Measurements from ENCODE around the gene SUSD6.

SUSD6 gene

DNA sequence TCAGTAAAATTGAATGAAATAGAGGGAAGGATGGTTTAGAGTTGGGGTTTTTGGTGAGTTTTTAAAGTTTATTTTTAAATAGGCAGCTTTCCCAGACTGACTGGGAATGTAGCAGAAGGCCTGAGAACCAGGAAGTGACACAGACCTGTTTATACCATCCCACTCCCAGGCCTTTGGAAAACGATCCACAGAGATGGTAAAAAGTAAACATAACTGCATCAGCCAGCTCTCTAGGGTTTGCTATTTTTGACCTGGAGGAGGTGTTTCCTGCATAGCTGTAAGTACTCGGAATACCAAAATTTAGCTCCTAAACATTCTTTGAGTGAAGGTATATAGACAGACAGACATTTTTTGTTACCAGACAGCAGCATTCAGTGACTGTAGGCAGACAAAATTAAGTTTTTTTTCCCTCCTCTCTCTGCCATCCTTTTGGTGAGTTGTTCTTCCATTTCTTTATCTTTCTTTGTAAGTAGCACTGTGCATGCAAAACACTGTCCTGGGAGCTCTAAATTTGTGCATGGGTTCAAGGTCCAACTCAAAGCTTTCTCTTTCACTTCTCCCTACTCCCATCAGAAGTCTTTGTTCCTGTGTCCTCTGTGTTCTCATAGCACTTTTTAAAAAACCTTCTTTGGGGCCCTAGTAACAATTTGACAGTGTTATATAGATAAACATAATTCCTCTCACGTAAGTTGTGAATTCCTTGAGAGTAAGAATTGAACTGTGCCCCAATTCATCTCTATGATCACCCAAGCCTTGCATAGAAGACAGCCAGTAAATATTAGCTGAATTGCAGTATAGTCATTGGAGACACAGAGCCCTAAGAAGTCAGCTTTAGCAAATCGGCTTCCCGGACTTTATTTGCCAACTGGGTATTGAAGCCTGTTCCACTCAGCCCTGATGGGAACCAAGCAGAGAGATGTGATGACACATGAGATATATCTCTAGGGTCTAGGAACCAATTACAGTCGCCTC lies 37.4 kb downstream of the SUSD6 start:
- peak; percentile 72 for DNase-seq (ENCODE audit: low read depth)

- DNase-seq (ENCODE audit: low read depth): peak; percentile 36
Observed at GRCh38 chr14:69650948-69651369, 39.6 kb downstream of the SUSD6 start.

GRCh38 chr14:69651664-69652063 lies 40.3 kb downstream of the SUSD6 start:
- peak; percentile 19 for DNase-seq (ENCODE audit: low read depth)

- DNase-seq (ENCODE audit: low read depth): peak; percentile 30
Observed at GRCh38 chr14:69652942-69653684, 41.7 kb downstream of the SUSD6 start.

DNA sequence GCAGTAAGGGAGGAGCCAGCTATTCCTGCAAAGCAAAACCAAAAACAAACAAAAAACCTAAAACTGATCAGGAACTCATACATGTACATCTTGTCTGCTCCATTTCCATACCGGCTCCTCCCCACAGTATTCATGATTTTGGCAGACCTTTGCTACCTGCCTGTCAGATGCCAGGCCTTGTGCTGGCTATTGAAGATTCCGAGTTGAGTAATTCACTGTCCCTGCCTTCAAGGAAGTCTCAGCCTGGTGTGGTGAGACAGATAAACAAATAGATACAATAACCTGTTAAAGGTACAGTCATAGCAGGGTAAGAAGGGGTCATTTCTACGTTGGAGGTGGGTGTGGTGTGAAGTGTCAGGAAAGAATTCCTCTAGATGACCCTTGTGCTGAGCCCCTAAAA lies 42.7 kb downstream of the SUSD6 start:
- no peak for DNase-seq (ENCODE audit: low read depth)

GRCh38 chr14:69657950-69658355 lies 46.6 kb downstream of the SUSD6 start:
- no peak for DNase-seq (ENCODE audit: low read depth)

GRCh38 chr14:69658664-69659261 lies 47.4 kb downstream of the SUSD6 start:
- no peak for DNase-seq (ENCODE audit: low read depth)

GRCh38 chr14:69660344-69661193 lies 49.2 kb downstream of the SUSD6 start:
- DNase-seq (ENCODE audit: low read depth): no peak

- no peak for DNase-seq (ENCODE audit: low read depth)
Observed at GRCh38 chr14:69661194-69661537, 49.8 kb downstream of the SUSD6 start.

GRCh38 chr14:69662636-69663299 lies 51.4 kb downstream of the SUSD6 start:
- no peak for DNase-seq (ENCODE audit: low read depth)

- DNase-seq (ENCODE audit: low read depth): no peak
Observed at GRCh38 chr14:69663300-69663643, 51.9 kb downstream of the SUSD6 start.

GRCh38 chr14:69664265-69664664 lies 52.9 kb downstream of the SUSD6 start:
- DNase-seq (ENCODE audit: low read depth): no peak

- no peak for DNase-seq (ENCODE audit: low read depth)
Observed at GRCh38 chr14:69664865-69665526, 53.6 kb downstream of the SUSD6 start.

DNA sequence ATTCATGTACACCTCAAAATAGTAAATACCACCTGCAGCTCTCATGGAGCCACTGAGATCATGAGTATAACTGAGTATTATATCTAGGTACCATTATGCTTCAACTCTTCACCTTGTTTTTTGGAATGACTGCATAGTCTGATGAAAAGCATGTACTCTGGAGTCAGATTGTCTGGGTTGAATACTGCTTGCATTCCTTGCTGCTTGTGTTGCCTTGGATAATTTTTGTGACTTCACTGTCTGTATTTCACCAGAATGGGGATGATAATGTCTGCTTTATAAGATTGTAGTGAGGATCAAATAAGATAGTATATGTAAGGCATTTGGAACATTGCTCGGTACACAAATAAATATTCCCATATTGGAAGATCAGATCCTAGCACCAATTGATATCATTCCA lies 54.2 kb downstream of the SUSD6 start:
- DNase-seq (ENCODE audit: low read depth): no peak

GRCh38 chr14:69666112-69666511 lies 54.7 kb downstream of the SUSD6 start:
- DNase-seq (ENCODE audit: low read depth): no peak

GRCh38 chr14:69666690-69667211 lies 55.4 kb downstream of the SUSD6 start:
- no peak for DNase-seq (ENCODE audit: low read depth)

DNA sequence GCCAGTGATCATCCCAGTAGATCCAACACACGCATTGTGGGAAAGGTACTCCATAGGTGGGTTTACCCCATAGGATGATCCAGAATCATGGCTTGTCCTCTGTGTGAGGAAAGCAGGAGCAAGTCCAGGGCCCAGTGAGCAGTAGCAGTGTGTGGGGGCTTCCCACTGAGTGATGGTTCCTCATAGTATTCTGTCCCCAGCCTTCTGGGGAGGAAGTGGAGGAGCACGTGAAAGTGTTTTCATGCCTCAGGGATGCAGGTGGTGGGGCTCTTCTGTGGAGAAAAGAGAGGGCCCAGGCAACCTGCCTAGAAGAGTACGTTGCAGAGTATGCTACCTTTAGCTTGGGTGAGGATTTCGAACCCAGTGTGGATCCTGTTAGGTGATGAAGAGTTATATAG lies 56.5 kb downstream of the SUSD6 start:
- no peak for DNase-seq (ENCODE audit: low read depth)

- DNase-seq (ENCODE audit: low read depth): no peak
Observed at GRCh38 chr14:69669375-69669774, 58.0 kb downstream of the SUSD6 start.

DNA sequence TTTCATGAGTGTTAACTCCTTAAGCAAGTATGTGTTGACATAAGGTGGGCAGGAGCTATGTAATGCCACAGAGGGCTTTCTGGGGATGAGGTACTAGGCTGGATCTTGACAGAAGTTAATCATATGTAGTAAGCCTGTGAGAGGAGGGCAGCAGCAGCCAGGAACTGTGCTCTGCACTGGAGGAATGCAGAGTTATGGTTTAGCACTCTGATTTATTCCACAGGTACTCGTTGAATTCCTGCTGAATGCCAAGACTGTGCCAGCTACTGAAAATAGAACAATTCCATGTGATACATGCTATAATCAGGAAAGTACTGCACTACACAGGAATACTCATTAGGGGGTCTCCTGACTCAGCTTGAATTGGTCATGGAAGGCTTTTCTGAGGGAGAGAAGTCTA lies 58.7 kb downstream of the SUSD6 start:
- DNase-seq (ENCODE audit: low read depth): no peak

- no peak for DNase-seq (ENCODE audit: low read depth)
Observed at GRCh38 chr14:69671365-69672030, 60.1 kb downstream of the SUSD6 start.

Data from ELR (cell line).